Measurements from ENCODE around the gene TUBB2B. TPM values are rescaled to one million over a fixed set of nuclear protein-coding genes. Genes with fewer than 3 reads are reported as not detected.

Gene TUBB2B
- total and polyA plus RNA-seq, 2 experiments from 2014 or later = 355 to 794 TPM

- no peaks in the 10 kb centered on the region for H3K79me2 ChIP-seq (replicated peaks; ENCODE audit: insufficient read depth)
- no peak overlapping the region for H3K27ac ChIP-seq (ENCODE audit: low read depth)
- no peaks in the 10 kb centered on the region for H3F3A ChIP-seq (replicated peaks; ENCODE audit: low read depth)
- H3K9me3 Mint-ChIP-seq = 0 out of 3 replicates have a peak, but pooled peaks cover 6% of the 10 kb centered on the region
- peaks cover 8% of the 10 kb centered on the region; the same call in 1 of the 2 replicates for H3K4me1 ChIP-seq (ENCODE audit: insufficient read depth)
- H3K36me3 Mint-ChIP-seq (ENCODE audit: low read depth) = no peaks in the 10 kb centered on the region
- H2AFZ ChIP-seq = no peak overlapping the region; the same call in 1 of the 2 replicates
- ATAC-seq (no peak), DNase-seq (ENCODE audit: low spot score) (no peak)
- H3K9me2 ChIP-seq (ENCODE audit: insufficient read depth) = peaks cover 5% of the 10 kb centered on the region; the same call in 1 of the 2 replicates
- peaks cover 18% of the 10 kb centered on the region; the same call in 2 of the 3 replicates for H3K4me1 Mint-ChIP-seq
- H3K27ac Mint-ChIP-seq = no peak overlapping the region
- TF ChIP-seq ZNF462 (CRISPR knock-in tag; IDR thresholded peaks at IDR 0.05) (no peak), REST (IDR thresholded peaks at IDR 0.05; ENCODE audit: unreplicated experiment) (no peak), POLR2AphosphoS5 (IDR thresholded peaks at IDR 0.05; ENCODE audit: low read depth) (no peak), EZH2phosphoT487 (IDR thresholded peaks at IDR 0.05; ENCODE audit: unreplicated experiment) (no peak), ZNF331 (CRISPR knock-in tag; IDR thresholded peaks at IDR 0.05; ENCODE audit: low read depth) (no peak), CREB1 (CRISPR knock-in tag; IDR thresholded peaks at IDR 0.05; ENCODE audit: low read depth) (no peak), ETS1 (IDR thresholded peaks at IDR 0.05) (no peak), JUNB (IDR thresholded peaks at IDR 0.05; ENCODE audit: unreplicated experiment) (no peak), CTCF (conservative IDR thresholded peaks at IDR 0.05; ENCODE audit: low read depth in 2 of 2) (no peak), EZH2 (IDR thresholded peaks at IDR 0.05; ENCODE audit: low read depth, unreplicated experiment) (no peak), NANOG (IDR thresholded peaks at IDR 0.05; ENCODE audit: borderline replicate concordance) (no peak), ZNF114 (CRISPR knock-in tag; IDR thresholded peaks at IDR 0.05) (no peak), STAT1 (IDR thresholded peaks at IDR 0.05; ENCODE audit: unreplicated experiment) (no peak)
- H3K27me3 Mint-ChIP-seq (ENCODE audit: insufficient read depth, low read depth, poor library complexity) = no peaks in the 10 kb centered on the region
- no peaks in the 10 kb centered on the region for H4K20me1 ChIP-seq (replicated peaks; ENCODE audit: insufficient read depth)
- no peak overlapping the region for H3K4me3 Mint-ChIP-seq
- no peak overlapping the region for H3K4me3 ChIP-seq
- no peaks in the 10 kb centered on the region for H3K27me3 ChIP-seq (ENCODE audit: insufficient read depth)
- H3K36me3 ChIP-seq (ENCODE audit: insufficient read depth) = no peaks in the 10 kb centered on the region
- no peak overlapping the region for H3K4me2 ChIP-seq
Measured at GRCh38 chr6:3200682-3201081, 26.8 kb downstream of the TUBB2B start.
